SU-DHL-6 (cell line): ENCODE results near the gene AIMP2.
"Not testable (repeated sequence)": the region's sequence is repeated elsewhere in the genome, so short reads cannot be mapped to it uniquely, and the experiment has no call there.

Experiments
- EZH2phosphoT487 ChIP-seq: fragments of 200-600 bp; sonication (generic), shearing (Covaris generic); conservative IDR thresholded peaks from 2 replicates; pipeline ENCODE4 v1.6.1; 2018; ENCODE audit warnings: mild to moderate bottlenecking, antibody characterized with exemption, low read length, moderate library complexity, mixed read lengths
- TF ChIP-seq, protein P1 (sequence below): fragments of 200-600 bp; sonication (generic); IDR thresholded peaks from one replicate; pipeline ENCODE4 v1.5.1; 2017; ENCODE audit warnings: antibody characterized with exemption, mild to moderate bottlenecking, low read length, moderate library complexity; ENCODE audit not compliant: insufficient read depth, poor library complexity, severe bottlenecking

DNA sequence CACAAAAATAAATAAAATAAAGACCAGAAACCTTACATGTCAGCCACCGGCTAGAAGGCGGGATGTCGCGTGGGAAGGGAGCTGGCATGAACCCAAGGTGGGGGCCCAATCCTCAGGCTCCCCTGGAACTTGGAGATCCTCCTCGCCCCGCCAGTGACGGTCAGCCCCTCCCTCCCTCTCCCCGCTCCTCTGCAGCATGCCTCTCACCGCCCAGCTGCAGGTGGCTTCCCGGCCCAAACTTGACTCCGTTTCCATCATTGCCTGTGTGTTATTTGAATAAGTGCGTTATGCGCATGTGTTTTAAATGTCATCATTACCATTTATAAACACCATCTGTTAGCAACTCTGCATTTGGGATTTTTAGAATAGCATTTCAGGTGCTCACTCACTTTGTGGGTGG lies 45.9 kb upstream of the AIMP2 start:
- TF ChIP-seq, protein P1, sequence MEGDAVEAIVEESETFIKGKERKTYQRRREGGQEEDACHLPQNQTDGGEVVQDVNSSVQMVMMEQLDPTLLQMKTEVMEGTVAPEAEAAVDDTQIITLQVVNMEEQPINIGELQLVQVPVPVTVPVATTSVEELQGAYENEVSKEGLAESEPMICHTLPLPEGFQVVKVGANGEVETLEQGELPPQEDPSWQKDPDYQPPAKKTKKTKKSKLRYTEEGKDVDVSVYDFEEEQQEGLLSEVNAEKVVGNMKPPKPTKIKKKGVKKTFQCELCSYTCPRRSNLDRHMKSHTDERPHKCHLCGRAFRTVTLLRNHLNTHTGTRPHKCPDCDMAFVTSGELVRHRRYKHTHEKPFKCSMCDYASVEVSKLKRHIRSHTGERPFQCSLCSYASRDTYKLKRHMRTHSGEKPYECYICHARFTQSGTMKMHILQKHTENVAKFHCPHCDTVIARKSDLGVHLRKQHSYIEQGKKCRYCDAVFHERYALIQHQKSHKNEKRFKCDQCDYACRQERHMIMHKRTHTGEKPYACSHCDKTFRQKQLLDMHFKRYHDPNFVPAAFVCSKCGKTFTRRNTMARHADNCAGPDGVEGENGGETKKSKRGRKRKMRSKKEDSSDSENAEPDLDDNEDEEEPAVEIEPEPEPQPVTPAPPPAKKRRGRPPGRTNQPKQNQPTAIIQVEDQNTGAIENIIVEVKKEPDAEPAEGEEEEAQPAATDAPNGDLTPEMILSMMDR: not testable (repeated sequence)
- TF ChIP-seq EZH2phosphoT487: not testable (repeated sequence)
